GM12878 (cell line): ENCODE results near the gene OMP. TPM values are rescaled to one million over a fixed set of nuclear protein-coding genes. Genes with fewer than 3 reads are reported as not detected.

Source experiments
- ATAC-seq: fragments of 200-7000 bp; cut with Tn5 transposase; 3 replicates; pipeline ENCODE4 v1.9.1; 2020; ENCODE audit warnings: mild to moderate bottlenecking, moderate library complexity
- BruUV-seq: library from RNA; stranded (reverse); fragments of 400-500 nt; replicated peaks from 2 replicates; lab custom pipeline; 2021; lab: Mats Ljungman, UMichigan
- CTCF ChIA-PET: fragments of 300-600 bp; sonication (Branson Sonifier 250); formaldehyde crosslinking; extraction: SDS; loops from one replicate; lab custom pipeline; 2021; ENCODE audit warnings: inconsistent platforms; lab: Yijun Ruan, JAX
- POLR2A ChIA-PET: fragments of 350-600 bp; formaldehyde crosslinking; extraction: SDS; loops from one replicate; lab custom pipeline; 2021; ENCODE audit warnings: inconsistent platforms; lab: Charles Lee
- RAD21 ChIA-PET: fragments of 300-600 bp; sonication (Branson Sonifier 250); formaldehyde crosslinking; loops from one replicate; lab custom pipeline; 2023; ENCODE audit warnings: antibody characterized with exemption; ENCODE audit not compliant: unreplicated experiment; lab: Charles Lee
- SMC1A ChIA-PET: fragments of 300-600 bp; sonication (Branson Sonifier 250); formaldehyde crosslinking; loops from one replicate; lab custom pipeline; 2023; ENCODE audit not compliant: unreplicated experiment, uncharacterized antibody; lab: Charles Lee
- DNase-seq: peaks from one replicate; pipeline ENCODE4 v3.0.0-alpha.2; 2011; ENCODE audit warnings: low read depth, low spot score
- FAIRE-seq: peaks from 3 replicates; lab custom pipeline; 2011; peaks lifted over from hg19 to GRCh38; lab: Jason Lieb, UNC
- H2AFZ ChIP-seq: 2 replicates; pipeline ENCODE4 v1.6.0; 2011; ENCODE audit warnings: low read depth, low read length, control low read depth; ENCODE audit not compliant: control insufficient read depth
- H3K27ac ChIP-seq: 2 replicates; pipeline ENCODE4 v1.5.1; 2011; ENCODE audit warnings: control low read depth; ENCODE audit not compliant: control insufficient read depth, insufficient read depth
- H3K27me3 ChIP-seq, 2 experiments: replicated peaks in 1 of 2; 2 replicates each; pipeline versions ENCODE4 v1.6.0 to v1.6.1; 2011; ENCODE audit warnings: low read length in 1 of 2; ENCODE audit not compliant: control insufficient read depth in 2 of 2, insufficient read depth in 2 of 2
- H3K36me3 ChIP-seq, 2 experiments: 2 replicates each; pipeline ENCODE4 v1.5.1; 2011; ENCODE audit warnings: low read length in 1 of 2; ENCODE audit not compliant: control insufficient read depth in 2 of 2, insufficient read depth in 2 of 2
- H3K4me1 ChIP-seq: 2 replicates; pipeline ENCODE4 v1.6.1; 2011; ENCODE audit warnings: mild to moderate bottlenecking, low read length, moderate library complexity, mixed read lengths; ENCODE audit not compliant: control insufficient read depth, insufficient read depth
- H3K4me2 ChIP-seq: 2 replicates; pipeline ENCODE4 v1.6.0; 2011; ENCODE audit warnings: control low read depth; ENCODE audit not compliant: control insufficient read depth, insufficient read depth
- H3K4me3 ChIP-seq: fragments of 200-600 bp; sonication (generic); 2 replicates; pipeline ENCODE4 v1.5.1; 2016
- H3K79me2 ChIP-seq: 2 replicates; pipeline ENCODE4 v1.6.0; 2011; ENCODE audit warnings: low read length; ENCODE audit not compliant: control insufficient read depth, insufficient read depth
- H3K9ac ChIP-seq: 2 replicates; pipeline ENCODE4 v1.8.0; 2011; ENCODE audit warnings: low read length, control low read depth, mixed read lengths; ENCODE audit not compliant: control insufficient read depth, insufficient read depth
- H3K9me3 ChIP-seq: replicated peaks from 3 replicates; pipeline ENCODE4 v1.5.1; 2011; ENCODE audit warnings: mild to moderate bottlenecking, low read length; ENCODE audit not compliant: control insufficient read depth, insufficient read depth
- H4K20me1 ChIP-seq: 2 replicates; pipeline ENCODE4 v1.6.0; 2011; ENCODE audit not compliant: control insufficient read depth, insufficient read depth
- CBFB ChIP-seq: IDR thresholded peaks from 2 replicates; pipeline ENCODE4 v1.6.1; 2016; ENCODE audit warnings: antibody characterized with exemption, low read depth
- CHD2 ChIP-seq: IDR thresholded peaks from 2 replicates; pipeline ENCODE4 v1.6.1; 2011; ENCODE audit warnings: low read depth, low read length, improper control_type of control experiment, borderline replicate concordance
- E4F1 ChIP-seq: fragments of 450-650 bp; IDR thresholded peaks from 2 replicates; pipeline ENCODE4 v1.6.1; 2018; ENCODE audit warnings: borderline replicate concordance, mild to moderate bottlenecking; ENCODE audit not compliant: partially characterized antibody
- EGR1 ChIP-seq, 2 experiments: IDR thresholded peaks; 1 replicate in 1 of 2; 2 replicates in 1 of 2; pipeline ENCODE4 v1.6.1; 2011 to 2012; ENCODE audit warnings: low read depth in 2 of 2, low read length in 2 of 2, borderline replicate concordance in 1 of 2, mild to moderate bottlenecking in 1 of 2, moderate library complexity in 1 of 2
- PBX3 ChIP-seq: IDR thresholded peaks from 2 replicates; pipeline ENCODE4 v1.6.1; 2011; ENCODE audit warnings: mild to moderate bottlenecking, low read depth, low read length, moderate library complexity; ENCODE audit not compliant: insufficient replicate concordance
- POLR2AphosphoS2 ChIP-seq: IDR thresholded peaks from 2 replicates; pipeline ENCODE4 v1.6.1; 2011; ENCODE audit warnings: low read depth, mild to moderate bottlenecking, low read length, improper control_type of control experiment, moderate library complexity
- RFX5 ChIP-seq: IDR thresholded peaks from 2 replicates; pipeline ENCODE4 v1.6.1; 2011; ENCODE audit warnings: low read depth, low read length, improper control_type of control experiment
- SMAD5 ChIP-seq: IDR thresholded peaks from 2 replicates; pipeline ENCODE4 v1.6.1; 2016; ENCODE audit warnings: antibody characterized with exemption, low read depth
- WGBS: methylation state at CpG from one replicate; pipeline ENCODE4 v1.1.6; 2016; ENCODE audit warnings: low lambda C conversion rate; ENCODE audit not compliant: insufficient replicate concordance, insufficient coverage; ENCODE audit errors: missing lambda C conversion rate; 5-methylcytosine and 5-hydroxymethylcytosine counted together
- in situ Hi-C: fragments of 300-500 bp; cut with MboI; formaldehyde crosslinking; loops from 9 replicates; pipeline ENCODE4 v1.14.3; 2018; ENCODE audit warnings: mixed read lengths
- intact Hi-C: fragments of 100-400 bp; cut with micrococcal nuclease; formaldehyde crosslinking; loops from one replicate; pipeline ENCODE4 v1.14.2; 2022; ENCODE audit not compliant: unreplicated experiment
- polyA plus RNA-seq, 11 experiments: library from polyadenylated mRNA; depleted of rRNA in 4 of 11; unstranded in 6 of 11; stranded (reverse) in 5 of 11; fragments of >200 nt; fragmentation: Nextera tagmentation in 4 of 11; fragmentation: Illumina TruSeq in 1 of 11; extraction: Ambion mirVana in 4 of 11; extraction: Trizol in 1 of 11; gene quantifications; 1 replicate in 1 of 11; 2 replicates in 10 of 11; pipeline versions ENCODE4 v1.2.1 to v1.2.3, GENCODE V29; 2011 to 2016; ENCODE audit warnings: inconsistent platforms in 2 of 11, missing spikeins in 2 of 11, low read depth in 1 of 11
- total RNA-seq, 4 experiments: library from RNA; depleted of rRNA in 3 of 4; stranded (reverse); fragments of >200 nt in 3 of 4; fragmentation: Illumina TruSeq in 1 of 4; extraction: Trizol in 1 of 4; gene quantifications; 2 replicates each; pipeline versions ENCODE4 v1.2.1 to v1.2.3, GENCODE V29; 2013 to 2021

Gene OMP
- total and polyA plus RNA-seq, 10 of the 15 experiments (the other 5 are each of a cell fraction or from before 2014, with no cell fraction given): not detected

GRCh38 chr11:77088236-77089003 is 14.2 kb upstream of the OMP start:
- no TSS peak for BruUV-seq
- POLR2A ChIA-PET: no interaction called here
- no peak overlapping the region for H2AFZ ChIP-seq
- H3K79me2 ChIP-seq: no peaks in the 10 kb centered on the region
- CTCF ChIA-PET: interaction anchor here (5.1 to 5.4 kb wide), 2 partner anchors 40 to 168 kb away, joined by 105 to 146 read pairs; no protein-coding TSS in a partner anchor
- H3K9me3 ChIP-seq: no peaks in the 10 kb centered on the region
- H3K4me3 ChIP-seq: no peak overlapping the region
- FAIRE-seq: no peak
- TF ChIP-seq CHD2: no peak
- no peak for TF ChIP-seq SMAD5
- TF ChIP-seq POLR2AphosphoS2: no peak
- no peak for TF ChIP-seq CBFB
- TF ChIP-seq EGR1 (IDR thresholded peaks at IDR 0.05; ENCODE audit: borderline replicate concordance in 1 of 2, low read depth in 2 of 2, low read length in 2 of 2): no peak
- no peak for TF ChIP-seq RFX5
- no peak for TF ChIP-seq PBX3
- no peak for TF ChIP-seq E4F1
- no peaks in the 10 kb centered on the region for H3K4me1 ChIP-seq
- H3K9ac ChIP-seq: no peak overlapping the region
- in situ Hi-C loops: no loop called here
- no peak for DNase-seq
- no peak for ATAC-seq
- SMC1A ChIA-PET: interaction anchor here (0.8 kb wide), 1 partner anchor 171 kb away, joined by 3 read pairs; no protein-coding TSS in a partner anchor
- RAD21 ChIA-PET: interaction anchor here (5.9 kb wide), 1 partner anchor 167 kb away, joined by 84 read pairs; no protein-coding TSS in a partner anchor
- intact Hi-C loops: no loop called here
- 32% methylated on average over 11 of the region's 11 CpGs for whole genome bisulfite sequencing
- H3K4me2 ChIP-seq: no peak overlapping the region
- H4K20me1 ChIP-seq: no peaks in the 10 kb centered on the region
- H3K27me3 ChIP-seq: no peaks in the 10 kb centered on the region
- H3K36me3 ChIP-seq: no peaks in the 10 kb centered on the region
- H3K27ac ChIP-seq: no peak overlapping the region
